HuH-7 (cell line): ENCODE measurements around the gene ALPL.
"Not testable (repeated sequence)": the region's sequence is repeated elsewhere in the genome, so short reads cannot be mapped to it uniquely, and the experiment has no call there.

Experiments used
- DNase-seq: peaks from one replicate; pipeline ENCODE4 v3.0.0; 2011; ENCODE audit warnings: low spot score

Gene ALPL

DNA sequence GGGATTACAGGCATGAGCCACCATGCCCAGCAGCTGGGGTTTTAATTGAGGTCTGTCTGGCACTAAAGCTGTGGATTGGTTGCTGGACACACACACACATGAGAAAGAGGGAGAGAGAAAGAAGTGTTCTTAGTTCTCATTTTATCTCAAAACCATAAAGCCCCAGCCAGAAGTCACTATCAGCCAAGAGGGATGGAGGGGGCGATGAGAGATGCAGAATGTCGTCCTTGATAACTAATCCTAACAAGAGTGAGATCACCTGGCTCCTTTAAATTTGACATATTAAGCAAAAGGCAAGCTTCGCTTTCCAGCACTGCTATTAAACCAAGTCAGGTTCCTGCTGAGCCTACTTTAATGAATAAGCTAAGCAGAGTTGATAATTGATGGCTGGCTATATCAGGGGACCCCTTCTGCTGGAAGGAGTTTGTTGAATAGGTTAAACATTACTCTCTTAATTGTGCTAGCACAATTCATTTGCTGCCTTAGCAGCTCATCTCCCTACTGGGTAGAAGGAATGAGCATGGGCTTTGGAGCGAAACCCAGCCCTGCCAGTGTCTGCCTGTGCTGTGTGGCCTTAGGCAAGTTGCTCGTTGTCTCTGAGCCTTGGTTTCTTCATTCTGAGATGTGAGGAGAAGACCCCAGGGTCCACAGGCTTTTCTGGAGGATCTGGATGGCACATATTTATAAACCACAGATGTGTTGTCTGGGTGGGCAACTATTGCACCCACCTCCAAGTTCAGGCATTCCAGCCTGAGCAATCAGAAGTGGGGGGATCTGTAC, 50.8 kb downstream of the ALPL start:
- DNase-seq = no peak

- DNase-seq = no peak
Observed at GRCh38 chr1:21560916-21561638, 51.9 kb downstream of the ALPL start.

- no peak for DNase-seq
Observed at GRCh38 chr1:21562896-21563295, 53.7 kb downstream of the ALPL start.

GRCh38 chr1:21563971-21564370, 54.7 kb downstream of the ALPL start:
- DNase-seq = no peak

GRCh38 chr1:21564521-21565095, 55.4 kb downstream of the ALPL start:
- DNase-seq = no peak

- no peak for DNase-seq
Observed at GRCh38 chr1:21565285-21565684, 56.1 kb downstream of the ALPL start.

DNA sequence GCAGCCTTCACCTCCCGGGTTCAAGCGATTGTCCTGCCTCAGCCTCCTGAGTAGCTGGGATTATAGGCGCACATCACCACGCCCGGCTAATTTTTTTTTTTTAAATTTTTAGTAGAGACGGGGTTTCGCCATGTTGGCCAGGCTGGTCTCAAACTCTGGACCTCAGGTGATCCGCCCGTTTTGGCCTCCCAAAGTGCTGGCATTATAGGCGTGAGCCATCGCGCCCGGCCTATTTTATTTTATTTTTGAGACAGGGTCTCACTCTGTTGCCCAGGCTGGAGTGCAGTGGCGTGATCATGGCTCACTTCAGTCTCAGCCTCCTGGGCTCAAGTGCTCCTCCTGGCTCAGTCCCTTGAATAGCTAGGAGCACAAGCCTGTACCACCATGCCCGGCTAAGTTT, 57.1 kb downstream of the ALPL start:
- not testable (repeated sequence) for DNase-seq

DNA sequence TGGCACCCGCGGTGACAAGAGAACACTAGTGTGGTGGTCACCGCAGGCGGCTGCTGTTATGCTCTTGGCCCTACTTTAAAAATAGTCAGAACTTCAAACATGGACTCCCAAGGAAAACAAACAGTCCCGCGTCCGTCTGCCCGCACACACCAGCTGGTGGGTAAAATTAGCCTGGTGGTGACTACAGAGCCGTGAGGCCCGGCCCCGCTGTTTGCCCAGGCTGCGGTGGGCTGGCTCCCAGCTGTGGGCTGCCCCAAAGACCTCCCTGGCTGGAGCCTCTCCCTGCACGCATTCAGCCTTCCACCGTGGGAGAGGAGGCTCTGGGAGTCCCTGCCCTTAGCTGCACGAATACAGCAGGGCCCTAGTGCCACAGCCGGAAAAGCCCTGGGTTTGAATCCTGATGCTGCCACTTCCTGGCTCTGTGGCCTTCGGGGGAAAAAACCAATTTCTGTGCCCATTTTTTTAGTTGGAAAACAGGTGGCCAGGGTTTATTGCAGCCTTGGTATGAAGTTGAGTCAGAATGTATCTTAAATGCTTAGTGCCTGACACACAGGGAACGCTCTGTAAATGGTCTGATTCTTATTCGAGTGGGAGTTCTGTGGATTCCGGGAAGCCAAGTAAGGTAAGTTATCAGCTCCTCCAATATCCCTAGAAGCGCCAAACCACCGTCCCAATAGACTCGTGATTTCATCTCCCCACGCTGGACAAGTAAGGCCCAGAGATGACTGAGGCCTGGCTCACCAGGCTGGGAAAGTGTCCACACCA, 58.2 kb downstream of the ALPL start:
- no peak for DNase-seq

DNA sequence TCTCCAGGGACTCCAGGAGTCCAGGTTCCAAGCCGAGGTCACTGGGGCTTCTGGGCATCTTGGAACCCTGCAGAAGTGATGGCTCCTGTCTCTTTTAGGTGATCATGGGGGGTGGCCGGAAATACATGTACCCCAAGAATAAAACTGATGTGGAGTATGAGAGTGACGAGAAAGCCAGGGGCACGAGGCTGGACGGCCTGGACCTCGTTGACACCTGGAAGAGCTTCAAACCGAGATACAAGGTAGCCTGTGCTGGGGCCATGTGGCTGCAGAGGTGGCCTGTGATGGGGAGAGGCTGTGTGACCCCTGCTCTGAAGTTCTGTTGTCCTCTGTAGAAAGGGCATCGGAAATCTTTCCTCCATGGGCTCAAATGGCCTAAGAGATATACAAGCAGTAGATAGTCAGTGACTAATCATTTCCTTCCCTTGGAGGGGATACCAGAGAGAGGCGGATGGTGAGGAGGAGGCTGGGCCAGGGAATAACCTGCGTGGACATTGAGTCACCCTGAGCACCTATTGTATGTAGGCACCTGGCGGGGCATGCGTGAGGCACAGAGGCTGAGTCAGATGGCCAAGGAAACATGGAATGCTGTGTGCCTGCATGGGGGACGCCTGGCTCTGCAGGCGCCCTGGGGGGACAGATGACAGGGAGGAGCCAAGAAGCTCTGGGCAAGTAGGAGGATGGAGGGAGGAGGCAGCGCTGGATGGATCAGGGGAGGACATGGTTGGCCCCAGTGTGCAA, 59.0 kb downstream of the ALPL start:
- DNase-seq = no peak

DNA sequence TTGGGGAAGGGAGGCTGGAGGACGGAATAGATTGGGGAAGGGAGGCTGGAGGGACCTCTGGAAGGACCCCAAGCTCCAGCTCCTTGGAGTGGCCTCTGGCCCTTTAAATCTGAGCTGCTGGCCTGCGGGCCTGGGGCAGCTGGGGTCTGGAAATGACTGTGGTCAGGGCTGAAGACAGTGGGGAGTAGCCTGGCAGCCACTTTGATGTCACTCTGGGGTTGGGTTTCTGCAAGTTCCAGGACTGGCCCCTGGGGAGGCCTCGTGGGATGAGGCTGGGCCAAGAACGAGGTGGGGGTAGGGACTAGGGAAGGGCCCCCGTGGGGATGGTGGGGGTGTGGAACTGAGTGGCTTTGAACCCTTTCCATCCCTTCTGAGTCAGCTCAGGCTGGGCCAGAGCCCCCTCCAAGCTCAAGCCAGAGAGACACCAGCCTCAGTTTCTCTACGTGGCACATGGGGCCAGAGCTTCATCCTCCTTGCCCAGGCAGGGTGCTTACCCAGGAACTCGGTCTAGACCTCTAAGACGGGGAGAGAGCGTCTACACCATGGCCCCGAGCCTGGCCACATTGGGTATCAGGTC, 59.7 kb downstream of the ALPL start:
- DNase-seq = no peak

DNA sequence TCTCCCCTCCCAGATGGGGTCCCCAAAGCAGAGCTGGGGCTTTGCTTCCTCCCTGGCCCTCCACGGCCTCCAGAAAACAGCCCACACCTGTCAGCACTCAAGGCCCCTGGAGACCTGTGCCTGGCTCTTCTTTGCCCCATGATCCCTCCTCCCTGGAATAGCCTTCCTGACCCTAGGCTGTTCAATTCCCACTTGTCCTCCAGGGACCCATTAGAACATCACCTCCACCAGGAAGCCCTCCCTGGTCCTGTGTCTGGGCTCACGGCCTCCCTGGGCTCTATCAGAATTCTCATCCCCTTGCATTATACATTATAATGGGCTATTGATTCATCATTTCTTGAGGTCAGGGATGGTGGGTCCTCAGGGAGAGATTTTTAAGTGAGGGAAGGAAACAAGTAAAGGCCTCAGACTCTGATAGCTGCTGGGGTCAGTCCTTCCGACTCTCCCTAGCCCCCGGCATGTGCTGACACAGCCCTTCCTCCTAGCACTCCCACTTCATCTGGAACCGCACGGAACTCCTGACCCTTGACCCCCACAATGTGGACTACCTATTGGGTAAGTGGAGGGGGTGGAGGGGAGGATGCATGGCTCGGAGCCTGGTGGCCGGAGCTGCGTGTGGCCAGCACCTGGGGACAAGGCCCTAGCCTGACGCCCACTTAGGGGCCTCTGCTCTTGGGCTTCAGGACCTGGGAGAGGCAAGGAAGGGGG, 60.8 kb downstream of the ALPL start:
- no peak for DNase-seq

GRCh38 chr1:21570528-21570875, 61.3 kb downstream of the ALPL start:
- no peak for DNase-seq

- DNase-seq = no peak
Observed at GRCh38 chr1:21570885-21571284, 61.7 kb downstream of the ALPL start.

DNA sequence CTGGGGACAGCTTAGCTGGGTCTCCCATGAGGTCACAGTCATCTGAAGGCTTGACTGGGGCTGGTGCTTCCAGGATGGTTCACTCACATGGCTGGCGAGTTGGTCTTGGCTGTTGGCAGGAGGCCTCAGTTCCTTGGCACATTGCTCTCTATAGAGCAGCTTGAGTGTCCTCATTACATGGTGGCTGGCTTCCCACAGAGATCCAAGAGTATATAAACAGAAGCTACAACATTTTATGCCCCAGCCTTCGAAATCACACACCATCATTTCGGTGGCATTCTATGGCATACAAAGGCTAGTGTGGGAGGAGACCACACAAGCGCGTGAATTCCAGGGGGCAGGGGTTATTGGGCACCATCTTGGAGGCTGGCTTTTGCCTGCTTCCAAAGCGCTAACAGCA, 63.0 kb downstream of the ALPL start:
- DNase-seq = no peak

- DNase-seq = no peak
Observed at GRCh38 chr1:21572735-21573277, 63.6 kb downstream of the ALPL start.

- DNase-seq = no peak
Observed at GRCh38 chr1:21573475-21573874, 64.3 kb downstream of the ALPL start.

DNA sequence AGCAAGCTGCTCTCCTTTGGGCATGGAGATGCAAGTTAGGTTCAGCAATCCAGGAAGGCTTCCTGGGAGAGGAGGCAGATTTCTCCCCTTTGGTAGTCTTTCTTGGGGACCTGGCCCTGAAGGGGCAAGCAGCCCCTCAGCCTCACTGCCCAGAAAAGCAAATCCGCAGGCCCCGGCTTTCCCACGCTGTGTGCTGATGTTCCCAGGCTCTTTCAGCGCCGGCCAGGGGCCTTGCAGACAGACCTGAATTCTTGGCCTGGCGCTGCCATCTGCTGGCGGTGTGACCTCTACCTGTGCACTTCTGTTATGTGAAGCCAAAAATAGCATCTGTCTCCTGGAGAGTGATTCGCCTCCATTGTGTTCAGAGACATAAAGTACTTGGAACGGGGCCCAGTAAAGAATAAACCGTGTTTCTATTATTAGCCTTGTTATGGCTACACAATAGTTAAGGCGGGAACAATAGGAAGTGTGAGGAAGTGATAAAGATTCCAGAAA, 64.8 kb downstream of the ALPL start:
- peak; percentile 71 for DNase-seq

DNA sequence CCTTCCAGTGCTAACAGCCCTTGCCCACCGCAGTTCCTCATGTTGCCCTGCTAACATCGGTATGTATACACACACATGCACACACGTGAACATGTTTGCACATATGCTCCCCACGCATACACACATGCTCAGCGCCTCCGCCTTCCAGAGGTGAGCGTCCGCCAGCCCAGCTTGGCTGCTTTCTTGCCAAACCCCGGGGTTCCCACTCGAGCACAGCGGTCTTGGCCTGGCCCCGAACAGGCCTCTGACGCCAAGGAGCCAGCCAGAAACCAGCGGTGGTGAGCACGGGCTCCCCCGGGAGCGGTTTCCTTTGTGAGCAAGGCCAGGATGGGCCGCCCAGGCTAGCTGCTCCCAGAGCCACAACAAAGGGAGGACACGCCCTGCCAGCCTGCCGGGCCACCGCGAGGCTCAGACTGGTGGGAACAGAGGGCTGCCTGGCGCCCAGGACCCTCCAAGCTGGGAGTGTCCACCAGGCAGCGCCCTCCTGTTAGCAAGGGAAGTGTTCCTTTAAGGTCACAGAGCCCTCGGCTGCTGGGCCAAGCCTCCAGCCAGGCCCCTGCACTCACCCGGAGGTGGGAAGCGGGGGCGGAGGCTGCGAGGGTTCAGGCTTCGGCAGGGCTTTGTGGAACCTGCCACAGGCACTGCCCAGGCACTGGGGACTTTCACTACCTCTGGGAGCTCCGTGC, 65.4 kb downstream of the ALPL start:
- no peak for DNase-seq

DNA sequence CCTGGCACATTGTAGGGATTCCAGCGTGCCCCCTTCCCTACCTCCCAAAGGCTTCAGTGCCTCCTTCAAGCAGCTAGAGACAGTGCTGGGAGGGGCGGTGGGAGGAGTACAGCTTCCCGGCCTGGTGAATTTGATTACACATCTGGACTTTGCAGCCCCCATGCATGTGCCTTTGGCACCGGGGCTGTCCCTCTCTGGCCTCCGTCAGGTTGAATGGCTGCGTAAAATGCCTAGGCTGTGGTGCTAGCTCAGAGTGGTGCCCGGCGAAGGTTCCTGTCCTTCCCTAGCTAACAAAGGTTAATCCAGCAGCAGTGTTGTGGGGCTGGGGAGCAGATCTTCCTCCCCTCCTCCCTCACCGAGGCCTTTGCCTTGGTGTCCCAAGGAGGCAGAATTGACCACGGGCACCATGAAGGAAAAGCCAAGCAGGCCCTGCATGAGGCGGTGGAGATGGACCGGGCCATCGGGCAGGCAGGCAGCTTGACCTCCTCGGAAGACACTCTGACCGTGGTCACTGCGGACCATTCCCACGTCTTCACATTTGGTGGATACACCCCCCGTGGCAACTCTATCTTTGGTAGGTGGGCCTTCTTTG, 66.2 kb downstream of the ALPL start:
- DNase-seq = no peak
